ENCODE data around the gene FREY1.

FREY1 gene

GRCh38 chr11:45929486-45930030 lies 22.5 kb upstream of the FREY1 start:
- no peaks in the 10 kb centered on the region for H3K9me3 ChIP-seq (ENCODE audit: control insufficient read depth, insufficient read depth, low read depth, low read length)
- TF ChIP-seq ZNF302 (tag by site-specific recombination; IDR thresholded peaks at IDR 0.05; ENCODE audit: low read depth) (no peak), ZNF280D (tag by site-specific recombination; IDR thresholded peaks at IDR 0.05) (no peak), ZNF391 (tag by site-specific recombination; IDR thresholded peaks at IDR 0.05; ENCODE audit: borderline replicate concordance, low read depth) (no peak), ZNF530 (tag by site-specific recombination; IDR thresholded peaks at IDR 0.05; ENCODE audit: low read depth) (no peak), GLI4 (tag by site-specific recombination; IDR thresholded peaks at IDR 0.05) (no peak), ZNF23 (tag by site-specific recombination; IDR thresholded peaks at IDR 0.05; ENCODE audit: borderline replicate concordance) (no peak), TSHZ1 (tag by site-specific recombination; IDR thresholded peaks at IDR 0.05; ENCODE audit: borderline replicate concordance) (no peak)
- ChIA-PET POLR2A (no interaction called here), CTCF (interaction anchor here (0.7 to 2.6 kb wide), 3 partner anchors 36 to 714 kb away, joined by 3 to 11 read pairs (median 9); no protein-coding TSS in a partner anchor)
- H3K4me1 ChIP-seq (ENCODE audit: control insufficient read depth, insufficient read depth, low read length) = no peaks in the 10 kb centered on the region
- H3K36me3 ChIP-seq (ENCODE audit: control insufficient read depth in 2 of 2, insufficient read depth in 1 of 2, low read length in 2 of 2) = peaks cover 0 to 39% of the 10 kb centered on the region in 2 experiments; a peak in 1 of 3 replicates
- no peak overlapping the region for H3K27ac ChIP-seq (ENCODE audit: extremely low read depth, low read depth, low read length)
- no peak overlapping the region for H3K4me3 ChIP-seq (ENCODE audit: low read depth, low read length)

- ChIA-PET CTCF (interaction anchor here (0.7 to 2.4 kb wide), 3 partner anchors 36 to 171 kb away, joined by 3 to 7 read pairs (median 5); no protein-coding TSS in a partner anchor), POLR2A (interaction anchor here (0.6 to 0.9 kb wide), 2 partner anchors 11 to 57 kb away, joined by 3 read pairs; no protein-coding TSS in a partner anchor)
- Histone ChIP-seq H3K36me3 (ENCODE audit: control insufficient read depth in 2 of 2, insufficient read depth in 1 of 2, low read length in 2 of 2) (peaks cover 0 to 30% of the 10 kb centered on the region in 2 experiments; a peak in 1 of 3 replicates), H3K4me1 (ENCODE audit: control insufficient read depth, insufficient read depth, low read length) (no peaks in the 10 kb centered on the region), H3K4me3 (ENCODE audit: low read depth, low read length) (no peak overlapping the region), H3K9me3 (ENCODE audit: control insufficient read depth, insufficient read depth, low read depth, low read length) (no peaks in the 10 kb centered on the region), H3K27ac (ENCODE audit: extremely low read depth, low read depth, low read length) (no peak overlapping the region)
- TF ChIP-seq ZNF654 (tag by site-specific recombination; IDR thresholded peaks at IDR 0.05; ENCODE audit: low read depth) (no peak), ZNF280C (tag by site-specific recombination; IDR thresholded peaks at IDR 0.05) (no peak), ZNF548 (tag by site-specific recombination; IDR thresholded peaks at IDR 0.05) (no peak), ZNF518A (tag by site-specific recombination; conservative IDR thresholded peaks at IDR 0.05; ENCODE audit: low read depth) (no peak), EGR2 (tag by site-specific recombination; IDR thresholded peaks at IDR 0.05; ENCODE audit: low read depth) (no peak)
These were observed 21.6 kb upstream of the FREY1 start for GRCh38 chr11:45928535-45929215.

Data from HEK293 (cell line).